ENCODE measurements around the gene GALT. TPM values are rescaled to one million over a fixed set of nuclear protein-coding genes. Genes with fewer than 3 reads are reported as not detected.
A peak's percentile ranks its signal among the peaks of the same experiment; 100 is the strongest.

Gene GALT
- total RNA-seq, 1 experiment from 2014 or later = 45.4 TPM

DNA sequence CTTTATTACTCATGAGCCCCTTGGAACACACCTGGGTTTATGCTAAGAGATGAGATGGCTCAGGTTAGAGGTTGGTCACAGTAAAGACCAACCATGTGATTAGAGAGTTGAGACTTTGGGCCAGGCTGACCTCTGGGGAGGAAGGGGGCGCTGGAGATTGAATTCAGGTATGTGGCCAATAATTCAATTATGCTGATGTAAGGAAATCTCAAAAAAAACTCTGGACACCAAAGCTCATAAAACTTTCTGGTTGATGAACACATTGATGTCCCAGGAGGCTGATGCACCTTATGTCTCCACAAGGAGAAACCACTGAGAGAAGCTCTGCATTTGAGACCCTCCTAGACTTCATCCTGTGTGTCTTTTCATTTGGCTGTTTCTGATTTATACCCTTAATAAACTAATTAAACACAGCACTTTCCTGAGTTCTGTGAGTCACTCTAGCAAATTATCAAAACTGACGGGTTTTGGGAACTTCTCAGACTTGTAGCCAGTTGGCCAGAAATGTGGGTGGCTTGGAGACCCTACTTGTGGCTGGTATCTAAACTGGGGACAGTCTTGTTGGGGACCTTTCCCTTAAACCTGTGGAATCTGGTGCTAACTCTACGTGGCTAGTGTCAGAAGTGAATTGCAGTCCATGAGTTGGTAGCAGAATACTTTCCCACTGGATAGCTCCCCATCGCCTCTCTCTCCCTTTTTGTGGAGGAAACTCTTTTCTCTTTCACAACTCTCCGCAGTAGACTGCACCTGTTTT, 23.5 kb downstream of the GALT start:
- no peaks in the 10 kb centered on the region for H3K79me2 ChIP-seq (ENCODE audit: low read length)
- H3K4me2 ChIP-seq (ENCODE audit: low read depth, low read length, poor library complexity, severe bottlenecking) = no peak overlapping the region
- H4K20me1 ChIP-seq (ENCODE audit: insufficient read depth, low read depth, low read length) = no peaks in the 10 kb centered on the region
- H3K27ac ChIP-seq (ENCODE audit: low read length) = no peak overlapping the region
- H3K4me3 ChIP-seq (ENCODE audit: low read length) = no peak overlapping the region
- H2AFZ ChIP-seq (ENCODE audit: low read length) = no peak overlapping the region
- no peaks in the 10 kb centered on the region for H3K27me3 ChIP-seq (ENCODE audit: low read length)
- no peak overlapping the region for H3K9ac ChIP-seq (ENCODE audit: low read length)
- peaks cover 10% of the 10 kb centered on the region for H3K4me1 ChIP-seq (ENCODE audit: low read length)
- H3K36me3 ChIP-seq (ENCODE audit: insufficient read depth, low read length) = no peaks in the 10 kb centered on the region
- no peaks in the 10 kb centered on the region for H3K9me3 ChIP-seq (ENCODE audit: low read length)
- H3K9me2 ChIP-seq (replicated peaks; ENCODE audit: insufficient read depth, low read length) = no peaks in the 10 kb centered on the region
- no peak for DNase-seq

DNA sequence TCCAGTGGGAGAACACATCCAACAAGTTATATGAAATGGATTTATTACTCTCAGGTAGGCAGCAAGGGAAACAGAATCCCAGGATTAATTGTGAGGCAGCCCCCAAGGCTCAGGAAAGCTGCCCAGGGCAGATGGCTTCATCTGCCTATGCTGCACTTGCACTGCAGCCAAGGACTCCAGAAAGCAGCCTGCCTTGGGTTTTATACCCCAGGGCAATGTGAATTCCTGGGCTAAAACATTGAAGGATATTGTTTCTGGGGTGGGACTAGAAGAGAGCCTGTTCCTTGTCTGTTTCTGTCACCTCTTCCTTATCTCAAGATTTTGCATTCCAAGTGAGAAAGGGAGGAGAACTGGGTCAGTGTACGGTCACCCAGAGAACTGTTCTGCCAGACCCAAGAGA, 24.8 kb downstream of the GALT start:
- no peak for DNase-seq
- H3K4me1 ChIP-seq (ENCODE audit: low read length) = peaks cover 2% of the 10 kb centered on the region
- H3K27ac ChIP-seq (ENCODE audit: low read length) = no peak overlapping the region
- no peaks in the 10 kb centered on the region for H3K36me3 ChIP-seq (ENCODE audit: insufficient read depth, low read length)
- H3K4me3 ChIP-seq (ENCODE audit: low read length) = no peak overlapping the region
- no peak overlapping the region for H3K4me2 ChIP-seq (ENCODE audit: low read depth, low read length, poor library complexity, severe bottlenecking)
- no peaks in the 10 kb centered on the region for H4K20me1 ChIP-seq (ENCODE audit: insufficient read depth, low read depth, low read length)
- no peaks in the 10 kb centered on the region for H3K9me3 ChIP-seq (ENCODE audit: low read length)
- no peaks in the 10 kb centered on the region for H3K79me2 ChIP-seq (ENCODE audit: low read length)
- no peak overlapping the region for H2AFZ ChIP-seq (ENCODE audit: low read length)
- no peaks in the 10 kb centered on the region for H3K9me2 ChIP-seq (replicated peaks; ENCODE audit: insufficient read depth, low read length)
- H3K27me3 ChIP-seq (ENCODE audit: low read length) = no peaks in the 10 kb centered on the region
- no peak overlapping the region for H3K9ac ChIP-seq (ENCODE audit: low read length)

DNA sequence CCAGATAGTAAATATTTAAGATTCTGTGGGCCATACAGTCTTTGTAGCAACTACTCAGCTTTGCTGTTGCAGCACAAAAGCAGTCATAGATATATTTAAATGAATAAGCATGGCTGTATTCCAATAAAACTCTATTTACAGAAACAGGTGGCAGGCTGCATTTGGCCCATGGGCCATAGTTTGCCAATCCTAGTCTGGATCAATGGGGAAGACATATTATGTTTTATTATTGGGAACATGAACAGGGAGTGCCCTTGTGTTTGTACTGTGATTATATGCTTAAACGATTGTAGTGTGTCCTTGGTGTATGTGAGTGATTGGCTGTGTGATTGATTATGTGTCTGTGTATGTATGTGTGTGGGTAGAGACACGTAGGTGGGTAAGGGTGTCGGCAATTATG, 28.0 kb downstream of the GALT start:
- H3K36me3 ChIP-seq (ENCODE audit: insufficient read depth, low read length) = no peaks in the 10 kb centered on the region
- H3K9me2 ChIP-seq (replicated peaks; ENCODE audit: insufficient read depth, low read length) = no peaks in the 10 kb centered on the region
- no peak overlapping the region for H3K9ac ChIP-seq (ENCODE audit: low read length)
- H3K27ac ChIP-seq (ENCODE audit: low read length) = no peak overlapping the region
- H3K27me3 ChIP-seq (ENCODE audit: low read length) = no peaks in the 10 kb centered on the region
- no peaks in the 10 kb centered on the region for H3K4me1 ChIP-seq (ENCODE audit: low read length)
- H2AFZ ChIP-seq (ENCODE audit: low read length) = no peak overlapping the region
- no peaks in the 10 kb centered on the region for H3K79me2 ChIP-seq (ENCODE audit: low read length)
- H3K4me3 ChIP-seq (ENCODE audit: low read length) = no peak overlapping the region
- no peaks in the 10 kb centered on the region for H4K20me1 ChIP-seq (ENCODE audit: insufficient read depth, low read depth, low read length)
- H3K9me3 ChIP-seq (ENCODE audit: low read length) = no peaks in the 10 kb centered on the region
- H3K4me2 ChIP-seq (ENCODE audit: low read depth, low read length, poor library complexity, severe bottlenecking) = no peak overlapping the region
- no peak for DNase-seq

DNA sequence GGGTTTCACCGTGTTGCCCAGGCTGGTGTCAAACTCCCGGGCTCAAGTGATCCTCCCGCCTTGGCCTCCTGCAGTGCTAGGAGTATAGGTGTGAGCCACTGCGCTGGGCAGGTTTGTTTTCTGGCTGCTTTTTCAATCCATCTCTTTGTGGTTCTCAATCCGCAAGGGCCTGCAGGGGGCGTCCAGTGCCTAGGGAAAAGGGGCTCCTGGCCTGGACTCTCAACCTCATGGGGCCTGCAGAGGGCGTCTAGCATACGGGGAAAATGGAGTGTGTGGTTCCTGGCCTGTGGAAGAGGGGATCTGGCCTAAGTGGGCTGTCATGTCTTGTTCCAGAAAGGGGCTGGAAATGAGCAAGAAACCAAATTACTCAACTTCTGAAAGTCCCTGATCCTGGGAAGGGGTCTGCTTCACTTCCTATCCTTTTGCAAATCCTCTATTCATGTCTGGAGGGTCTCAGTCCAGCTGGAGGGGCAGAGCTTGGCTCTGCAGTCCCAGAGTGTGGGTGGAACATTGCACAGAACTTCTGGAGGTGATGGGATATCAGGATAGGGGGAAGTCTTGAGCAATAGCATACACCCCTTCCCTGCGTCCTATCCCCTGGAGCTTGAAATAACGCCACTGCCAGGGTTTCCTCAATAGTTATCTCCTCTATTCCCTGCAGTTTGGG, 28.7 kb downstream of the GALT start:
- Histone ChIP-seq H3K9ac (ENCODE audit: low read length) (no peak overlapping the region), H3K27ac (ENCODE audit: low read length) (no peak overlapping the region), H3K4me3 (ENCODE audit: low read length) (no peak overlapping the region), H3K36me3 (ENCODE audit: insufficient read depth, low read length) (no peaks in the 10 kb centered on the region), H3K27me3 (ENCODE audit: low read length) (no peaks in the 10 kb centered on the region), H3K4me2 (ENCODE audit: low read depth, low read length, poor library complexity, severe bottlenecking) (no peak overlapping the region), H3K9me3 (ENCODE audit: low read length) (no peaks in the 10 kb centered on the region), H3K4me1 (ENCODE audit: low read length) (no peaks in the 10 kb centered on the region), H2AFZ (ENCODE audit: low read length) (no peak overlapping the region), H4K20me1 (ENCODE audit: insufficient read depth, low read depth, low read length) (no peaks in the 10 kb centered on the region), H3K9me2 (replicated peaks; ENCODE audit: insufficient read depth, low read length) (no peaks in the 10 kb centered on the region), H3K79me2 (ENCODE audit: low read length) (no peaks in the 10 kb centered on the region)
- peak; percentile 93 for DNase-seq

DNA sequence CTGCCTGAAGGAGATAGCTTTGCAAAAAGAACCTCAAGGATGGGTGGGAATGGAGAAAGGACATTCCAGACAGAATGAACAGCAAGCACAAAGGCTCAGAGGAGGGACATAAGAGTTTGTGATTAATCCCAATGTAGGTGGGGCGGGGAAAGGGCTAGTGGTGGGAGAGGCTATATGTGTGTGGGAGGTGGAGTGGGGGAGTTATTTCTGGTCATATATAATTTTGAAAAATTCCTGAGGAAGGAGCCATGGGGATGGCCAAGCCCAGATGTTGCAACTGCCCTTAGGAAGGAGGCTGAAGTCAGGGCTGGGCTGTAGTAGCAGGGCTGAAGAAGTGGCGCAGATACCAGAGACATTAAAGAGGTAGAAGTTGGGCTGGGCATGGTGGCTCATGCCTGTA, 29.4 kb downstream of the GALT start:
- Histone ChIP-seq H2AFZ (ENCODE audit: low read length) (no peak overlapping the region), H3K27ac (ENCODE audit: low read length) (no peak overlapping the region), H3K36me3 (ENCODE audit: insufficient read depth, low read length) (no peaks in the 10 kb centered on the region), H3K4me1 (ENCODE audit: low read length) (no peaks in the 10 kb centered on the region), H4K20me1 (ENCODE audit: insufficient read depth, low read depth, low read length) (no peaks in the 10 kb centered on the region), H3K4me3 (ENCODE audit: low read length) (no peak overlapping the region), H3K27me3 (ENCODE audit: low read length) (no peaks in the 10 kb centered on the region), H3K9ac (ENCODE audit: low read length) (no peak overlapping the region), H3K79me2 (ENCODE audit: low read length) (no peaks in the 10 kb centered on the region), H3K9me2 (replicated peaks; ENCODE audit: insufficient read depth, low read length) (no peaks in the 10 kb centered on the region), H3K9me3 (ENCODE audit: low read length) (no peaks in the 10 kb centered on the region), H3K4me2 (ENCODE audit: low read depth, low read length, poor library complexity, severe bottlenecking) (no peak overlapping the region)
- DNase-seq = no peak

DNA sequence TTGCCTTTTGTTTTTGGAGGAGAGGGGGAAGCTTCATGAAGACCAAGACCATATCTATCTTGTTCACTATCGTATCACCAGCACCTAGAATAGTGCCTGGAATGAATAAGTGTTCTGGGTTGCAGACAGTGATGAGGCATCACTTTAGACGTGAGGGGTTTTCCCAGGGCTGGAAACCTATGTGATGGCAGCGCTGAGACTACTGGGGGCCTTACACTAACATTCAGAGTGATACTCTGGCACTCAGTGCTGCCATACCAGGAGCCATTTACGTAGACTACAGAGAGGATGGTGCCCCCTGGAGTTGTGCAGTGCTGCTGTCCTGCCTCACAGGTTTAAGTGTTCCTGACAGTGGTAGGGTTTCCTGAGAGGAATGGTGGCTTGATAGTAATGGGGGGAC, 37.7 kb downstream of the GALT start:
- no peaks in the 10 kb centered on the region for H3K9me3 ChIP-seq (ENCODE audit: low read length)
- no peak overlapping the region for H2AFZ ChIP-seq (ENCODE audit: low read length)
- DNase-seq = no peak
- H3K36me3 ChIP-seq (ENCODE audit: insufficient read depth, low read length) = no peaks in the 10 kb centered on the region
- no peaks in the 10 kb centered on the region for H3K79me2 ChIP-seq (ENCODE audit: low read length)
- H3K4me3 ChIP-seq (ENCODE audit: low read length) = no peak overlapping the region
- H3K4me1 ChIP-seq (ENCODE audit: low read length) = peaks cover 11% of the 10 kb centered on the region
- no peaks in the 10 kb centered on the region for H4K20me1 ChIP-seq (ENCODE audit: insufficient read depth, low read depth, low read length)
- H3K4me2 ChIP-seq (ENCODE audit: low read depth, low read length, poor library complexity, severe bottlenecking) = no peak overlapping the region
- H3K27me3 ChIP-seq (ENCODE audit: low read length) = no peaks in the 10 kb centered on the region
- no peak overlapping the region for H3K9ac ChIP-seq (ENCODE audit: low read length)
- H3K27ac ChIP-seq (ENCODE audit: low read length) = no peak overlapping the region
- H3K9me2 ChIP-seq (replicated peaks; ENCODE audit: insufficient read depth, low read length) = no peaks in the 10 kb centered on the region

DNA sequence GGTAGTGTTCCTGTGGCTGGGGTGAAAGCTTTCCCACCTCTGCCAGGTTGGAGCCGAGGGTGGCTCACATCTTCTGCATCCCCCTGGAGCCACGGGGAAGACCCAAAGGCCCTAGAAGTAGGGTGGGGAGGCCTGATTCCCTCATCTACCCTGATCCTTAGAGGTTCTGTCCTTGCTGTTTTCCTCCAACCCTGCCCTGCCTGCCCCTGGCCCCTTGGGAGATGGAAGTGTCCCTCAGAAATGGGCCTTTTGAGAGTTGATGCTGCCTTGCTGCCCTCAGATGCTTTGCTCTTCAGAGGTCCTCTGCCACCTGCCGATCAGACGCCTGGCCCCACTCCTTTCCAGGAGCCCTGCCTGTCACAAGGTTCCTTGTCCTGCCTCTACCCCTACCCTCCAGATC, 38.3 kb downstream of the GALT start:
- no peak overlapping the region for H3K9ac ChIP-seq (ENCODE audit: low read length)
- H3K4me2 ChIP-seq (ENCODE audit: low read depth, low read length, poor library complexity, severe bottlenecking) = no peak overlapping the region
- H3K9me3 ChIP-seq (ENCODE audit: low read length) = no peaks in the 10 kb centered on the region
- H3K4me1 ChIP-seq (ENCODE audit: low read length) = peaks cover 11% of the 10 kb centered on the region
- no peaks in the 10 kb centered on the region for H3K36me3 ChIP-seq (ENCODE audit: insufficient read depth, low read length)
- H3K27me3 ChIP-seq (ENCODE audit: low read length) = no peaks in the 10 kb centered on the region
- no peaks in the 10 kb centered on the region for H4K20me1 ChIP-seq (ENCODE audit: insufficient read depth, low read depth, low read length)
- H3K27ac ChIP-seq (ENCODE audit: low read length) = no peak overlapping the region
- no peaks in the 10 kb centered on the region for H3K9me2 ChIP-seq (replicated peaks; ENCODE audit: insufficient read depth, low read length)
- H2AFZ ChIP-seq (ENCODE audit: low read length) = no peak overlapping the region
- no peaks in the 10 kb centered on the region for H3K79me2 ChIP-seq (ENCODE audit: low read length)
- no peak overlapping the region for H3K4me3 ChIP-seq (ENCODE audit: low read length)
- no peak for DNase-seq

DNA sequence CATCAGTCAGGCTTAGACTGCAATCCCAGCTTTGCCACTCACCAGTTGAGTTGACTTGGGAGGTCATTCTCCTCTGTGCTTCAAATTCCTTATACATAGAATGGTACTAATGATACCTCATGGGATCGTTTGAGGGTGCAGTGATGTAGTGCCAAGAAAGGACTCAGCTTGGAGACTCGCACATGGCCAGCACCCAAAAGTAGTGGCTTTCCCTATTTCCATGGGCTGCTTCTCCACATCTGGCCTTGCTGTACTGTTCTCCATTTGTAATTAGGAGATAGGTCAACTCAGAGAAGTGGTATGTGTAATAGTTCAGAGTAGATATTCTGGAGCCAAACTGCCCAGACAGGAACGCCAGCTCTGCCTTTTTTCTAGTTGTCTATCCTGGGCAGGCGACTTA, 39.1 kb downstream of the GALT start:
- H3K9me3 ChIP-seq (ENCODE audit: low read length) = no peaks in the 10 kb centered on the region

More for the DNA sequence above, 39.1 kb downstream of the GALT start:
- Histone ChIP-seq H3K9ac (ENCODE audit: low read length) (no peak overlapping the region), H3K4me2 (ENCODE audit: low read depth, low read length, poor library complexity, severe bottlenecking) (no peak overlapping the region), H3K36me3 (ENCODE audit: insufficient read depth, low read length) (no peaks in the 10 kb centered on the region), H2AFZ (ENCODE audit: low read length) (no peak overlapping the region), H3K4me3 (ENCODE audit: low read length) (no peak overlapping the region), H3K79me2 (ENCODE audit: low read length) (no peaks in the 10 kb centered on the region), H3K27ac (ENCODE audit: low read length) (no peak overlapping the region), H3K9me2 (replicated peaks; ENCODE audit: insufficient read depth, low read length) (no peaks in the 10 kb centered on the region), H3K27me3 (ENCODE audit: low read length) (no peaks in the 10 kb centered on the region), H4K20me1 (ENCODE audit: insufficient read depth, low read depth, low read length) (no peaks in the 10 kb centered on the region), H3K4me1 (ENCODE audit: low read length) (peaks cover 11% of the 10 kb centered on the region)
- DNase-seq = no peak
